ENCODE results near the gene TAL1.
"Not testable (repeated sequence)": the region's sequence is repeated elsewhere in the genome, so short reads cannot be mapped to it uniquely, and the experiment has no call there.

TAL1 gene

DNA sequence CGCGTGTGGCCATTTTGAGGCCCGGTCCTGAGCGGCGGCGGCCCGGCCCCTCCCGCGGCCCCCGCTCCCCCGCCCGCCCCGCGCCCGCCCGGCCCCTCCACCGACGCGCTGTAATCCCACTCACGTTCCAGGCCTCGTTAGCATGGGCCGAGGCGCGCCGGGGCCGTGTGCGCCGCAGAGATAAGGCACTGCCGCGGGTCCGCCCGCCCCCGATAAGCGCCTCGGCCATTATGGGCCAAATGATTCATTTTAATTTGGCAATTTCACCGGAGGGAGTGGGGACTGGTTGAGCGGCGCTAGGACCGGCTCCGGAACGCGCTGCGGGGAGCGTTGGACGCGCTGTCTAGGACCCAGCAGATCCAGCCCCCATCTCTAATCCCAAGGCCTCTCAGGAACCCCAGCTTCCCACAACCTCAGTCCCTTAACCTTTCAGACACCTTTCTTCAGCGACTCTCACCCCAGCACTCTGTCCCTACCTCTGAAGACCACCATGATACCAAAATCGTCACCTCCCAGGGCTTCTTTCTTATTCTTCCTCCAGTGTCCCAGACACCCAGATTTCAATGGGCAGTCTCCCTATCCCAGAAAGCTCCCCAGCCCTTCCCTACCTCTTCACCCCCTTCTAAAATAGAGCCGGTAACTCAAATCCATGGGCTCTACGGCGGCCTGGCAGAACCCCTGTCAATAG lies at the start of gene TAL1:
Gene TAL1 (minus strand): TSS at position 39 of the 688 bp plus-strand sequence. CDS start 6,337 bp downstream, outside the sequence.
- DNase-seq (ENCODE audit: low read depth in 1 of 2, low spot score in 1 of 2): no peak

DNA sequence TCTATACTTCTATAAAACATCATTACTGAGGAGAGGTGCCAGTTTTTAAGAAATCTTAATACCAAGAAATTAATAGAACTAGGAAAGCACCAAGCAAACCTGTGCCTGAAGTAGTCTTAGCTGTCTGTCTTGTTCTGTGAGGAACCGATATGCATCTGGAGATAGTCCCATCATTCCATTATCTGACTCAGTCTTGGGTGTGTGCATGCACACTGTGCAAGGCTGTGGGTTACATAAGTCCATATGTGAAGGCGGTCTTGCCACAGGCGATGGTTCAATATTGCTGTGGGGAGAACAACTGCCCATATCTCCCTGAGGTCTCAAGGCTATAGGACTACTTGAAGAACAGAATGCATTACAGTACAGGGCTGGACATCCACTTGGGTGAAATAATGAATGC lies 48.1 kb upstream of the TAL1 start:
- DNase-seq (ENCODE audit: low read depth in 1 of 2, low spot score in 1 of 2): no peak

DNA sequence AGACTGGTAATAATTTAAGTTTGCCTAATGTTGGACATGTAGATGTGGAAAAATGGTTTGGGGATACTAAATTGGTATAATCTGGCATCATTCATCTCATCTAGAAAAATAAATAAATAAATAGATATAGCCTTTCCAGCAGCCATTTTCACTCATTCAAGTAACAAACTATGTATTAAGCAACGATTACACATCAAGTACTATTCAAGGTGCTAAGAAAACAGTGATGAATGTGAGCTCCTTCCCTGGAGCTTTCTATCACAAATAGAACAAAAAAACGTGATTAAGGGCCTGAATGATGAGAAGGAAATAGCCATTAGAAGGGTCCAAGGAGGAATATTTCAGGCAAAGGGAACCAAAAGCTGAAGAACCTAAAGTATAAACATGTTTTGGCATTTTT lies 44.8 kb upstream of the TAL1 start:
- no peak for DNase-seq (ENCODE audit: low read depth in 1 of 2, low spot score in 1 of 2)

DNA sequence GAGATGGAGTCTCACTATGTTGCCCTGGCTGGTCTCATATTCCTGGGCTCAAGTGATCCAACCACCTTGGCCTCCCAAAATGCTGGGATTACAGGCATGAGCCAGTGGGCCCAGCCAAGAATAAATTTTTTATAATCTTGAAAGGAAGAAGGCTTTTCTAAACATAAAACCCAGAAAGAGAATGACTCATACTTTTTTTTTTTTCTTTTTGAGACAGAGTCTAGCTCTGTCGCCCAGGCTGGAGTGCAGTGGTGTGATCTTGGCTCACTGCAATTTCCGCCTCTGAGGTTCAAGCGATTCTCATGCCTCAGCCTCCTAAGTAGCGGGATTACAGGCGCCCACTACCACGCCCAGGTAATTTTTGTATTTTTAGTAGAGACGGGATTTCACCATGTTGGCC lies 43.8 kb upstream of the TAL1 start:
- DNase-seq (ENCODE audit: low read depth in 1 of 2, low spot score in 1 of 2): not testable (repeated sequence)

DNA sequence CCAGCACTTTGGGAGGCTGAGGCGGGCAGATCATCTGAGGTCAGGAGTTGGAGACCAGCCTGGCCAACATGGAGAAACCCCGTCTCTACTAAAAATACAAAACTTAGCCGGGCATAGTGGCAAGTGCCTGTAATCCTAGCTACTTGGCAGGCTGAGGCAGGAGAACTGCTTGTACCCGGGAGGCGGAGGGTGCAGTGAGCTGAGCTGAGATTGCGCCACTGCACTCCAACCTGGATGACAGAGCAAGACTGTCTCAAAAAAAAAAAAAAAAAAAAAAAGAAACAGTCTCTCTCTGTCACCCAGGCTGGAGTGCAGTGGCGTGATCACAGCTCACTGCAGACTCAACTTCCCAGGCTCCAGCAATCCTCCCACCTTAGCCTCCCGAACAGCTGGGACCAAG lies 33.5 kb upstream of the TAL1 start:
- not testable (repeated sequence) for DNase-seq (ENCODE audit: low read depth in 1 of 2, low spot score in 1 of 2)

DNA sequence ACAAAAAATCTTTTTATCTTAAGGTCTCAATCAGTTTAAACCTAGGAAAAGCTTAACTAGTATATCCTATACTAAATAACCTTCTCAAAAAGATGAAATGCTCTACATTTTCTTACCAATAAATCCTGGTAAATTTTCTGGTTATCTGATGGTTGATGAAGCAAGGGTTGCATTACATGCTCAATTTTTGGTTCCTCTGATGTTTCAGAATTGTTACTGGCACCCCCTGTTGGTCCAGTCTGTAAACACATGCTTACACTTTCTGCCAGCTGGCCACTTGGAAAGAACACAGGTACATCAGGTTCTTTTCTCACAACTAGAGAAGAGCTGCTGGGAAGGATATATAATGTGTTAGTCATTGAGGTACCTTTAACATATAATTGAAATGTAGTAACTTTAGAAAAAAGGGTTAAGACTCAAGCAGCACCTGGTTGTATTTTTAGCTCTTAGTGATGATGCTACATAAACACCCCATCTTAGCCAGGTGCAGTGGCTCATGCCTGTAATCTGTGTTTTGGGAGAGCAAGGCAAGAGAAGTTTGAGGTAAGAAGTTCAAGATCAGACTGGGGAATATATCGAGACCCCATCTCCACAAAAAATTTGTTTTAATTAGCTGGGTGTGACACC lies 30.9 kb upstream of the TAL1 start:
- no peak for DNase-seq (ENCODE audit: low read depth in 1 of 2, low spot score in 1 of 2)

DNA sequence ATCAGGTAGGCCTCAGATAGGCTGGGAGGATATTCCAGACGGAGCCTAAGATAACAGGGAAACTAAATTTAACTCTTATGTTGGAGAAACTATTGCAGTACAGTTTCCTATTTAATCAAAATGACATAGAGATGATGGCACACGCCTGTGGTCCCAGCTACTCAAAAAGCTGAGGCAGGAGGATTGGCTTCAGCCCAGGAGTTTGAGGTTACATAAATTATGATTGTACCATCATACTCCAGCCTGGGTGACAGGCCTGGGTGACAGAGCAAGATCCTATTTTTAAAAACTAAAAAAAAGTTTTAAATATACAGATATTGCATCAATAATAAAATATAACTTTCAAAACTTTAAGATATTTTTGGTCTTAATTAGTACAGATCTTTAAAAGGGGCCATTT lies 25.2 kb upstream of the TAL1 start:
- no peak for DNase-seq (ENCODE audit: low read depth in 1 of 2, low spot score in 1 of 2)

DNA sequence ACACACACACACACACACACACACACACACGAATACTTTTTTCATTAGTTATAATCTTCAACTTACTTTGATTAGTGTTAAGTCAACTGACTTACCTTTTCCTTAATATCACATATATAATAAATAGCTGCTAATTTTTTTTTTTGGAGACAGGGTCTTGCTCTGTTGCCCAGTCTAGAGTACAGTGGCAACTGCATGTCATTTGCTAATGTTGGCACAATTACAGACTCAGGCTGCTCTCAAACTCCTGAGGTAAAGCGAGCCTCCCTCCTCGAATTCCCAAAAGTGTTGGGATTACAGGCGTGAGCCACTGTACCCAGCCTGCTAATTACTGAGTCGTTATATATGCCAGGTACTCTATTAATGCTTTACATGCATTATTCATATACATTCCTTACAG lies 20.8 kb upstream of the TAL1 start:
- DNase-seq (ENCODE audit: low read depth in 1 of 2, low spot score in 1 of 2): no peak

DNA sequence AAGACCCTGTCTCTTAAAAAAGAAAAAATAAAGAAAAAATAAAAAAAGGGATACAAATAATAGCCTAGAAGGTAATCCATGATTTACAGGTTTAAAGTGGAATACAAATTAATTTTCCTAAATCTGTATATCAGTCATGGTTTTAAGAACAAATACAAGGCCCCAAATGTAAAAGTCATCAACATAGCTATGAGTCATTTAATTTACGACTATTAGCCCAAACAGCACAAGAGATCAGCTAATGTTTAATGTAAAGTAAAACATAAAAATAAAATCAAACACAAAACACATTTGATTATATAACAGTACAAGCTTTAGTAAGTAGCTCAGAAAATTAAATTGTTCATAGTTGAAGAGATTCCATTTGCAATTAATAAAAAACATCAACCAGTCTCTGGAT lies 20.3 kb upstream of the TAL1 start:
- no peak for DNase-seq (ENCODE audit: low read depth in 1 of 2, low spot score in 1 of 2)

DNA sequence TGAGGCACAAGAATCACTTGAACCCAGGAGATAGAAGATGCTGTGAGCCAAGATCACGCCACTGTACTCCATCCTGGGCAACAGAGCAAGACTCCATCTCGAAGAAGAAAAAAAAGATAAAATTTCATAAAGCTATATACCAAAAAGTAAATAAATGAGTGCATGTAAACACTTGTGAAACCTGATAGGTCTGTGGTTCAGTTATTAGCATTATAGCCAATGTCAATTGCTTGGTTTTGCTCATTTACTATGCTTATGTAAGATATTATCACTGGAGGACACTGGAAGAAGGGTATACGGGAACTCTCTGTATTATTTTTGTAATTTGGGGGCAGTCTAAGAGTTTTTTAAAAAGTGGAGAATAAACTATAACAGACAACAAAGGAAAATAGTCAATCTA lies 17.7 kb upstream of the TAL1 start:
- DNase-seq (ENCODE audit: low read depth in 1 of 2, low spot score in 1 of 2): no peak

DNA sequence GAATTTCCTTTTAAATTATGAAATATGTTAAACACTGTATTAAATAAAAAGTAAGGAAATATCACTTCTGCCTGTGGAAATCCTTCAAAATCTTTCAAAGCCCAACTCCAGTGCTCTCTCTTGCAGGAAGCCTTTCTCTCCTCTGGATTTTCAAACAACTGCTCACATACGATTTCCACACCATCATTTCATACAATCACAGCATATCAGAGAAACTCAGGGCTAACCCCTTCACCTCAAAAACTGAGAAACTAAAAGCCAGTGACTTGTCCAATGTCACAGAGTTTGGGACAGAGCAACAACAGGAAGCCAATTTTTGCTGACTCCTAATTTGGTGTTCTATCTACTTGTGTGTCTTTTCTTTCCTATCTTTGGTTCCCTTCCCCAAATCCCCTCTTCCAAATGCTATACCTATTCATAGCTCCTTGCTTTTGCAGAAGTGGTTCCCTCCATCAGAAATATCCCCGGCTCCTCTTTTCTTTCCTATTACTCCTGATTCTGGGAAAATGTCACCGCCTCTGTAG lies 12.4 kb upstream of the TAL1 start:
- DNase-seq (ENCODE audit: low read depth in 1 of 2, low spot score in 1 of 2): no peak

DNA sequence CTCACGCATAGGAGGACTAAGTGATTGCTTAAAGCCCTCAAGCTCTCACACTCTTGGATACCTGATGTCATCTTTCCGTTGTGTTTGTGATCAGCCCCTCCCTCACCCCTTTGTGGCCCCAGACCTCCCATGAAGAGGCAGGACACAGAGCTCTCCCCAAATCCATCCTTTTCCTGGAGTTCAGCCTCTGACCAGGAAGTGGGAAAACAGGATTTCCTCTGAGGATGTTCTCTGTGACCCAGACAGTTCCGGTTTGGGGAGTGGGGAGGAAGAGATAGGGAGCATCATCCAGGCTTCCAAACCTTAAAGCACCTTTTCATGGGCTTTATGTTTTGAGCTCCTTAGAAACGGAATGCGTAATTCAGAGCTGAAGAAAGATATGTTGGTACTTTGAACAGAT lies 11.9 kb upstream of the TAL1 start:
- DNase-seq (ENCODE audit: low read depth in 1 of 2, low spot score in 1 of 2): no peak

DNA sequence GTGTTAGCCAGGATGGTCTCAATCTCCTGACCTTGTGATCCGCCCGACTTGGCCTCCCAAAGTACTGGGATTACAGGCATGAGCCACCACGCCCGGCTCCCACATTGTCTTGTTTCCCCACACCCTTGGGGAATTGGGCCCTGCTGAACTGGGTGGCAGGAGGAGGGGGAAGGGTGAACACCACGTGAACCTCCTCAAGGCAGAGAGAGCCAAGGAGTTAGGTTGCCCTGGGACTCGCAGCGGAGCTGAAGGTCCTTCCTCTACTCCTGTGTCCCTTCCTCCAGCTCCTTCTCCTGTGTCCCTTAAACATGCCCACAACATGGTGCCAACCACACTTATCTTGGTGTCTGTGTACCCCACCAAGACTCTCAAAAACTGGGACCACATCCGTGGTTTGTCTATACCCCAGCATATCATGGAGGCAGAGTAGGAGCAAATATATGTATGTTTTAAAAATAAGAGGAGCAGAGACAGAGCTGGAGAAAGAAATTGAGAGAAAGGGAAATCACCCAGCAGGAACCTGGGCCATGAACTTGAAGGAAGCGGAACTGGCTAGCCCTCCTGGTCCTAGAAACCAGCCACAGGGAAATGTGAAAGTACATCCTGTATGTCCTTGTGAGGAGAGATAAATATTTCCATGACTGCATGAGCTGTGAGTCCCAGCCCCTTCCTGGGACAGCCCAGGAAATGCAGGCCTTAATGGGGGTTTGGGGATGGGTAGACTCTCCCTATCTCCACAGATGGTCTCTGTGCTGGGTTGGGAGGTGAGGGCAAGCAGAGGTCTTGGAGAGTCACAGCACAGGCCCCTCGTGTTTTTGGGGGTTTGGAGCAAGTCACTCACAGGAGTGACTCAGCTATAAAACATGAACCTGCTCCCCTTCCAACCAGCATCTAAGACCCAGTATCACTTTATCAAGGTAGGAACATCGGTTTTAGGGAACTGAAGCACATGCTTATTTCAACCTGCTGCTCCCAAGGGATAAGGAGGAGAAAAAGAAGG lies 9.4 kb upstream of the TAL1 start:
- DNase-seq (ENCODE audit: low read depth in 1 of 2, low spot score in 1 of 2): no peak

DNA sequence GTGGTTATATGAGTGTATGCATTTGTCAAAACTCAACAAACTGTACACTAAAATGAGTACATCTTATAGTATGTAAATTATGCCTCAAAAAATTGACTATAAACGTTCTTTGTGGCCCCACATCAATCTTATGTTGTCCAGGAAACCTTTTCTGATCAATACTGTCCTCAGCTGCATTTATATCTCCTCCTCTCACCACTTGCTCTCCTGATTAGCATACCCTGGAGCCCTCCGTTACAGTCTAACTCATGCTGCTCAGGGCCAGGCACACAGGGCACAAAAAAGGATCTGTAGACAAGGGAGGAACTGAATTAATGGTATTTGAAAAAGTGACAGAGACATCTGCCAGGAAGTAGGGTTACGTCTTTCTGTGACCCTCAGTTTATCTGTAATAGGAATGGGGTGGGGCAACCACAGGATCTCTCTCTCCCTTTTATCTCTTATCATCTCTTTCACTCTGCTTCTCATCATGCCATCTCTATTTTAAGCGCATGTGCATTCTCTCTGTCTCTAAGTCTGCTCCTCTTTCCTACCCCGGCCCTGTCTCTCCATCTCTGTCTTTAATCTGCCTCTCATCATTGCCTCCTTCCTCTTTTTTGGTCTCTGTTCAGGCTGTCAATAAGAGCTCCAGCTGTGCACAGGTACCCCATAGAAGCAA lies 7.0 kb upstream of the TAL1 start:
- no peak for DNase-seq (ENCODE audit: low read depth in 1 of 2, low spot score in 1 of 2)

DNA sequence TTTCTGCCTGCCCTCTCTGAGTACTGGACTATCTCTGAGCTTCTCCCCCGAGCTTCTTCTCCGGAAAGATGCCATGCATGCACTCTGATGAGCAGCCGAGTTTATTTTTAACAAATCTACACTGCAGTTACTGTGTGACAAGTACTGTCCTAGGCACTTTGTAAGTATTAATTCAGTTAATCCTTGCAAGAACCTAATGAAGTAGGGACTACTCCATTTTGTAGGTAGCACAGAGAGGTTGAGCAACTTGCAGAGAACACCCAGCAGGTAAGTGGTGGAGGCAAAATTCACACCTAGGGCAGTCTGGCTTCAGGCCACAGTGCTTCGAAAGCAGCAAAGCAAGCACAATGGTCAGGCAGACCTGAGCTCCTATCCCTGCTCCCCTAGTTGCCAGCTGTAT lies 3.8 kb upstream of the TAL1 start:
- no peak for DNase-seq (ENCODE audit: low read depth in 1 of 2, low spot score in 1 of 2)

DNA sequence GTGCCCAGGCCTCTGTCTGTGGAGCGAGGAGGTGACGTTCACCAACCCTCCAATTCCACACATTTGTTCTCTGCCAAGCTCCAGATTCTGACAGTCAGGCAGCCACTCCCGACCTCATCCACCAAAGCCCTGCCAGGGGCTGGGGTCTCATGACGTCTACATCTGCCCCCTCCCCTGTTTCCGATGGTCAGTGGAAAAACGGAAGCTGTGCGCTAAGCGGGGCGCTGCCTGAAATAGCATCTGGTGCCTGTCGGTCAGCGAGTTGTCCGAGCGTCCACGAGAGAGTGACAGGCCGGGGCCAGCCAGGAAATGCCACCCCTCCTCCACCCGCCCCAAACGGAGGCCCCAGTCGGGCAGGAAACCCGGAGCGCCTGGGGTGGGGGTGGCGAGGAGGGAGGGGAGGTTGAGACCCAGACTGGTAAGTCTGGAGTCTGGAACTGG lies 3.2 kb upstream of the TAL1 start:
- no peak for DNase-seq (ENCODE audit: low read depth in 1 of 2, low spot score in 1 of 2)

DNA sequence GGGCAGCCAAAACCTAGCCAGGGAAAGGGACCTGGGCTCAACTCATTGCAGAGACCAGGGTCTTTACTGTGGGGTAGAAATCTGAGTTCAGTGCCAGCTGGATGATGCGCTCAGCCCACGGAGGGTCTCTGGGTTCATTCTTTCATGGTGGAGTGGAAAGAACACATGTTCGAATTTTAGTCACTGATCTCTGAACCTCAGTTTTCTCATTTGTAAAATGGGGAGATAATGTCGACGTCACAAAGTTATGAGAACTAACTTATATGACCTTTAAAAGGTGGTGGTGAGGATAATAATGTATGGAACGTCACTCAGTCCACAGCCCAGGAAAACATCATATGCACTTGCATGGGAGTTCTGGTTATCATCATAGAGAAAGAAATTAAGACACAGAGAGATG lies 1.2 kb upstream of the TAL1 start:
- no peak for DNase-seq (ENCODE audit: low read depth in 1 of 2, low spot score in 1 of 2)

DNA sequence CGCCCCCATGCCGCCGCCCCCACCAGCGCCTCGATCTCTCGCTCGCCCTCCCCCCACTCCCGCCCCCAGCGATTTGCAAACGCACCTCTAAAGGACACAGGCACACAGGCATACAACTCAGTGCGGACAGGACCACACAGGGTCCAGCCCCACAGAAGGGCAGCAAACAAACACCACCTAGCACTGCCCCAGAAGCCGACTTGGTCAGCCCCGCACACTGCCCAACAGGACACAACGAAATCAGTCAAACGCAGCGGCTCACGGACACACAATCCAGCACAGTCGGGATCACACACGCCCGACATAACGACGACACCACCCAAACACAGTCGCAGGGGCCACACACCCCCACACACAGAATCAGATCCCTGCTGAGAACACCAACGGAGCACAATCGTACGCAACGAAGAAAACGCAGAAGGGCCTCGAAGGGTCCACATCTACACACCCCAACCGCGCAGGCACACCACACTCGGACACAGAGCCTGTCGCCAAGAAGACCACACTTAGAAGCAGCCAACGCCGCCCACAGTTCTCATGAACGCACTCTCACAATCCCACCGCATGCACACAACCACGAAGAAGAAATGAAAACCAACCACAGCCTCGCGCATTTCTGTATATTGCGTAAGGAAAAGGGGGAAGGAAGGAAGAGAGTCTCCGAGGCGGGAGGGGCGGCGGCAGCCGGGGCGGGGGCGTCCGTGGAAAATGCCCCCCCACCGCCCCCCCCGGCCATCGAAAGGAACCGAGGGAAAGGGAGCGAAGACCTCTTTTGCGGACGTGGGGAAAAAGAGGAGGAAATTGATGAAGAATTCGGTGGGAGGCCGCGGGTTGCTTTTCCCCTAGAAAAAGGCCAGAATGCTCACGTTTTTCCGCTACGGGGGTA lies 481 bp downstream of the TAL1 start:
- DNase-seq (ENCODE audit: low read depth in 1 of 2, low spot score in 1 of 2): no peak

DNA sequence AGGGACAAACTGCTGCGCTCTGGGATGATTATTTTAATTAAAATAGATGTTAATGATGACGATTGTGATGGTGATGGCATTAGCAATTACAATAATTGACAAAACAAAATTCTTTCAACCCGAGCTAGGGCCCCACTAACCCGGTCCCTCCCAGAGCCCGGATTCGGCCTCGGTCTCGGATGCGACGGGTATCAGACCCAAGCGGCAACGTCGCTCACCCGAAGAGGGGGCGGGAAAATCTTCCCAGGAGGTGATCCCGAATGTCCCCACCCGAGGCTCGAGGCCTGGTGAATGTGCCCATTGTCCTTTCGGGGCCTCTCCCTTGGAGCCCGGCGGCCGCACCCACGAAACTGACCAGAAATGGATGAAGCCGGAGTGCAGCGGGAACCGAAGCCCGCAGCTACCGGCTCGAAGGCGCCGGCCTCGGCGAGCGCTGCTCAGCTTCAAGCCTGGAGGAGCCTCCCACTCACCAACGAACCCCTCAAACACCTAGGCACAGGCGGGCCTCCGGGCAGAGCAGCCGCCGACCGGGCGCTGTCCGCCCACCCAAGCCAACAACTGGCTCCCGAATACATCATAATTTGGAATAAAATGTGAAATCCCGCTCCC lies 1.2 kb downstream of the TAL1 start:
- DNase-seq (ENCODE audit: low read depth in 1 of 2, low spot score in 1 of 2): no peak
